ENCODE data around the gene UGT1A9.

Gene UGT1A9

DNA sequence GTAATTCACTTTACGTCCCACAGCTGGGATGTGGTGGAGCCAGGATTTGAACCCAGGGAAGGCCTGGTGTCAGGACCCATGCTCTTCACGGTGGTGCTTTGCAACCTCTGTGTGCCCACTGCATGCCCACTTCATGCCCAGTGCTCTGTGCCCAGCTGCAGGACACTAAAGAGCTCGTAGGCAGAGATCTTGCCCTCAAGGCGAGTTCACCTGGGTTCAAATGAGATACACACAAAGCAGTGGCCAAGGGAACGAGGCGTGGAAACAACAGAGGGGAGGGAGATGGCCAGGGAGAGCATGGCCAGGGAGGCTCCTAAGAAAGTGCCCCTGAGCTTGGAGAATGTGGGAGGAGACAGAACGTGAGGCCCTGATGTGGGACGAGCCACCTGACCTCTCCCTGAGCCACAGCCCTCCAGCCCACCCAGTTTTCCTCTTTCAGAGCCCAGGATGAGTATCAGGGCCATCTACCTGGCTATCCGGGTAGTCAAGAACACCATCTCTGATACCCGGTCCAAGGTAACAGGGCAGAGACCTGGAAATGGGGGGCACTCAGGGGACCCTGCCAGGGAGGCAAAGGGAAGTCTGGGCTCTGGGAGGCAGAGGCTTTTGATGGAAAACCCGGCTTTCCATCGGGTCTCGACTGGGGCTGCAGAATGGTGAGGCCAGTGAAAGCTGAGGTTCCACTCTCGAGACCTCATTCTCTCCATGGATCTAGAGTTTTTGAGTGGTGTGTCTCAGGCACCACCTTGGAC, 126.8 kb downstream of the UGT1A9 start:
- Histone ChIP-seq H2AFZ (ENCODE audit: low read depth, low read length) (no peak overlapping the region), H4K20me1 (ENCODE audit: insufficient read depth, low read length) (no peaks in the 10 kb centered on the region), H3K79me2 (ENCODE audit: insufficient read depth, low read length) (no peaks in the 10 kb centered on the region), H3K9me3 (ENCODE audit: insufficient read depth, low read length, severe bottlenecking) (no peaks in the 10 kb centered on the region), H3K4me1 (ENCODE audit: insufficient read depth, low read length) (no peaks in the 10 kb centered on the region), H3K36me3 (ENCODE audit: insufficient read depth, low read length) (no peaks in the 10 kb centered on the region), H3K4me2 (ENCODE audit: insufficient read depth, low read length) (no peak overlapping the region), H3K4me3 (ENCODE audit: low read depth in 1 of 2, low read length in 2 of 2) (no peak overlapping the region), H3K27me3 (ENCODE audit: insufficient read depth, low read length, poor library complexity) (no peaks in the 10 kb centered on the region), H3K27ac (ENCODE audit: low read length) (no peak overlapping the region), H3K9ac (ENCODE audit: low read depth, low read length) (no peak overlapping the region)
- no peak for ATAC-seq (ENCODE audit: insufficient read depth, low read depth)
- DNase-seq, result no peak
- TF ChIP-seq EZH2 (IDR thresholded peaks at IDR 0.05; ENCODE audit: borderline replicate concordance, low read depth, low read length, severe bottlenecking) (no peak), CTCF (IDR thresholded peaks at IDR 0.05; ENCODE audit: borderline replicate concordance, extremely low read depth, low read length, poor library complexity, severe bottlenecking) (no peak)

DNA sequence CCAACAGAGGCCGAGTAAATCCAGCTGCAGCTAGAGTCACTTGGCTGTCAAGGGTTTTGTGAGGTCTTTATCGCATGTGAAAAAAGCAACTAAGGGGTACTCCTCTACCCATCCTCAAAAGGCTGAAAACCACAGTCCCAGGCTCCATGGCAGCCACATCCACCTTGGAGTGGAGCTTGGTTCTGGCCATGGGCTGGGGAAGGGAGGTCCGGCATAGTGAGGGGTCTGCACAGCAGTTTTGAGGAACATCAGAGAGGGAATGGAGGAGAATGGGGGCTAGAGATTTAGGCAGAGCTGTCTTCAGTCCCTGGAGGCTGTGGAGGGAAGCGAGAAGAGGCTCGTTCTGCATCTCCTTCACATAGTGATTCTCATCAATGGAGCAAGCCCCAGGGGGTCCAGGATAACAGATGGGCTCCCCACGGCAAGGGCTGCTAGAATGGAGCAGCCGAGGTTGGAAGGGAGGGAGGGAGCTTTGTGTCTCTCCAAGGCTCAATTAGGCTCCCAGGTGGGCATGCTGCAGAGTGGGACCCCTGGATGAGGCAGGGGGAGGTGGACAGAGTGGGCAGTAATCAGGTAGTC, 127.5 kb downstream of the UGT1A9 start:
- no peak overlapping the region for H3K27ac ChIP-seq (ENCODE audit: low read length)
- H3K9ac ChIP-seq (ENCODE audit: low read depth, low read length), result no peak overlapping the region
- H3K79me2 ChIP-seq (ENCODE audit: insufficient read depth, low read length), result no peaks in the 10 kb centered on the region
- H3K4me3 ChIP-seq (ENCODE audit: low read depth in 1 of 2, low read length in 2 of 2), result no peak overlapping the region
- DNase-seq (no peak), ATAC-seq (ENCODE audit: insufficient read depth, low read depth) (no peak)
- H2AFZ ChIP-seq (ENCODE audit: low read depth, low read length), result no peak overlapping the region
- no peaks in the 10 kb centered on the region for H4K20me1 ChIP-seq (ENCODE audit: insufficient read depth, low read length)
- TF ChIP-seq EZH2 (IDR thresholded peaks at IDR 0.05; ENCODE audit: borderline replicate concordance, low read depth, low read length, severe bottlenecking) (no peak), CTCF (IDR thresholded peaks at IDR 0.05; ENCODE audit: borderline replicate concordance, extremely low read depth, low read length, poor library complexity, severe bottlenecking) (no peak)
- H3K4me1 ChIP-seq (ENCODE audit: insufficient read depth, low read length), result no peaks in the 10 kb centered on the region
- H3K27me3 ChIP-seq (ENCODE audit: insufficient read depth, low read length, poor library complexity), result no peaks in the 10 kb centered on the region
- H3K9me3 ChIP-seq (ENCODE audit: insufficient read depth, low read length, severe bottlenecking), result no peaks in the 10 kb centered on the region
- H3K4me2 ChIP-seq (ENCODE audit: insufficient read depth, low read length), result no peak overlapping the region
- H3K36me3 ChIP-seq (ENCODE audit: insufficient read depth, low read length), result no peaks in the 10 kb centered on the region

GRCh38 chr2:233799716-233800115, 128.0 kb downstream of the UGT1A9 start:
- Histone ChIP-seq H3K27me3 (ENCODE audit: insufficient read depth, low read length, poor library complexity) (no peaks in the 10 kb centered on the region), H3K4me2 (ENCODE audit: insufficient read depth, low read length) (no peak overlapping the region), H3K9me3 (ENCODE audit: insufficient read depth, low read length, severe bottlenecking) (no peaks in the 10 kb centered on the region), H4K20me1 (ENCODE audit: insufficient read depth, low read length) (no peaks in the 10 kb centered on the region), H3K9ac (ENCODE audit: low read depth, low read length) (no peak overlapping the region), H3K4me3 (ENCODE audit: low read depth in 1 of 2, low read length in 2 of 2) (no peak overlapping the region), H3K4me1 (ENCODE audit: insufficient read depth, low read length) (no peaks in the 10 kb centered on the region), H3K79me2 (ENCODE audit: insufficient read depth, low read length) (no peaks in the 10 kb centered on the region), H3K36me3 (ENCODE audit: insufficient read depth, low read length) (no peaks in the 10 kb centered on the region), H3K27ac (ENCODE audit: low read length) (no peak overlapping the region), H2AFZ (ENCODE audit: low read depth, low read length) (no peak overlapping the region)
- TF ChIP-seq CTCF (IDR thresholded peaks at IDR 0.05; ENCODE audit: borderline replicate concordance, extremely low read depth, low read length, poor library complexity, severe bottlenecking) (no peak), EZH2 (IDR thresholded peaks at IDR 0.05; ENCODE audit: borderline replicate concordance, low read depth, low read length, severe bottlenecking) (no peak)
- DNase-seq, result no peak
- no peak for ATAC-seq (ENCODE audit: insufficient read depth, low read depth)

All from DND-41 (cell line).